GM18519 (cell line): Measurements from ENCODE around the gene RASL11B.

Source experiments
- ATAC-seq: cut with Tn5 transposase; IDR thresholded peaks from one replicate; pipeline ENCODE4 v1.9.1; 2021; ENCODE audit warnings: mild to moderate bottlenecking, moderate library complexity; ENCODE audit not compliant: unreplicated experiment, low FRiP score

RASL11B gene

DNA sequence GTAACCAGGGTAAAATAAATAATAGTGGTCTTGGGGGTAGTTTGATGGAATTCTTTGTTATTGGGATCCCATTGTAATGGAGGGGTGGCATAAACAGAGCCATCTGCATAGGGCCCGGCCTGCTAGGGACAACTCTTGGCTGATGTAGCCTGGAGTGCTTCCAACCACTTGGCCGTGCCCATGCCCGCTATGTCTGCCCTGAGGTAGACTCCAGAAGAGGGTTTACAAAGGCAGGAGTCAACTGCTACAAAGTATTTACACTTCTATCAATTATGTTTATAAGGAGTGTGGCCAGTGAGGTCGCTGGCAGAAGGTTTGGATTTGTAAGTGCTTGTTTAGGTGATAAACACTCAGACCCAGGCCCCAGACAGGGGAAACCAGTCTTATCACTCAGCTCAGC is 8.1 kb downstream of the RASL11B start:
- ATAC-seq, result no peak

DNA sequence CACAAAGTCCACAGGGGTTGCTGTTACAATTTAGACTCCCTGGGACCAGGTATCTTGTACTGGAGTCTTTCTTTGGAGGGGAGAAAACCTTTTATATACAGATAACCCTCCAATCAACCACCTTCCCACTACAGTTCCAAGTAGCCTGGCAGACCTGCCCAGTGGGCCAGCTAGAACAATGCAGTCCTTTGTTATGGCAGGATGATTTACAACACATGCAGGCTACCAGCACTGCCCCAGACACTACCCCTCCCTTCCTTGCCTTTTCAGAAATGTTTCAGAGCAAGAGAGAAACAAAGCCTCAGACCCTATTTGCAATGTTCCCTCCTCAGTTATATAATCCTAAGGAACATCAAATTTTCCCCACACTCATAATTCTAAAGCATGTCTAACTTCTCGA is 11.1 kb downstream of the RASL11B start:
- no peak for ATAC-seq

DNA sequence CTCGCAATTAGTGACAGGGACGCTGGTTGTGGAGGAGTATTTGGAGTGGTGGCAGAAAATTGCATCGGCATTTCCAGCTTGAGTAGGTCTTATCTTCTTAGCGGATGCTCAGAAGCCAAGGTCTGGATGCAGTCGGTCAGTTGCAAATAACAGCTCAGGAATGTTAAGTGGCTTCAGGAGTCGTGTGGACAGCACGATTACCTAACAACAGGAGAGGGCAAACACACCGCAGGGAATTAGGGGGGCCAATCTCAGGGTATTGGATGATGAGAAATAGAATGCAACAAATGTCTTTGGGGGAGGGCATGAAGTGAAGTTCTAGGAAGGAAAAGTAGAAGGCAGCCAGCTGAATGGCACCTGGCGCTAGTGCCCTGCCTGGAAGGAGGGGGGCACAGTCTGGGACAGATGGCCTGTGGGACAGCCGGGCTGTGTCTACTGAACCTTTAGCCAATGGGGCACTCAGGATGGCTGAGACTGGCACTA is 11.8 kb downstream of the RASL11B start:
- ATAC-seq, result no peak

DNA sequence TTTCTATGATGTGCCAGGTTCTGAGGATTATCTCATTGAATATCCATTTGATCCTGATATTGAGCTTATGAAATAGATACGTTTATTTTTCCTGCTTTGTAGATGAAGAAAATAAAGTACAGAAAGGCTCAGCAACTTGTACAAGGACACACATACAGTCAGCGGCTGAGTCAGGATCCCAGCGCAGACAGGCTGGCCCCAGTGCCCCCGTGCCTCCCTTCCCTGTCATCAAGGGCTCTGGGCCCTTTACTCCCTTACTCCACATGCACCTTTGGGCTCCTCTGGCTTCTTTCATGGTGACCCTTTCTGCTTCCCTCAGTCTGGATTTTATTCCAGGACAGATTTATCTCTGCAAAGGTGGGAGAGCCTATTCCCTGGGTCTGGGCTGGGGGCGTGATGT is 12.8 kb downstream of the RASL11B start:
- ATAC-seq, result no peak

DNA sequence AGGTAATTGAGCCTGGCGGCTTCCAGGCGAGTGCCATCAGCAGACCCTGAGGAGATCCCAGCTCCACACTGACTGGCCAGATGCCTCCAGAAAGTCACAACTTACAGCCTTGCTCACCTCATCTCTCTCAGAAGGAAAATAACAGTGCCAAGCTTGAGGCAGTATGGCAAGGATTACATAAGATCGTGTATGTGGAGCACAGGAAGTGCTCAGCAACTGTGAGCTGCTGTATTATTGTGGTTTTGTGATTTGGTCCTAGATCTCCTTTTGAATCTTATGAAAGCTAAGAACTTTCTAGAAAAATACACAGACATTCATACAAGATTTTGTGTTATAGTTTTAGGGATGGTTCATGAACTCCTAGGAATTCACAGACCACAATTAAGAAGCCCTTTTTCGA is 14.0 kb downstream of the RASL11B start:
- ATAC-seq, result no peak

DNA sequence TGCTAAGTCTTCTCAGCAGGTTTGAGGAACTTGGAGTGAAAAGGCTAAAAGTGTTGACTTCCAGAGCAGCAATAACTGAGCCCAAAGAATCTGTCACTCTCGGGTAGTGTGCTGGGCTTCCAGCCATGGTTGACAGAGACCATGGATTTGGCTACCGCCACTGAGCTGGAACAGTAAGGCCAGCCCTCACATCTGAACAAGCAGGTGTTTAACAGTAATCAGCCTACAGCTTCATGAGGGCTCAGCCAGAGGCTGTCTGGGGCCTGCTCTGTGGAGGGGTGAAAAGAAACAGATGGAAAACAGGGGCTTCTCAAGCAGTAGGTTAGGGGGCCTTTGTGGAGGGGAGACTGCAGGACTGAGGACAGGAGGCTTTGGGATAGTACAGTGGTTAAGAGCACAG is 14.9 kb downstream of the RASL11B start:
- no peak for ATAC-seq

DNA sequence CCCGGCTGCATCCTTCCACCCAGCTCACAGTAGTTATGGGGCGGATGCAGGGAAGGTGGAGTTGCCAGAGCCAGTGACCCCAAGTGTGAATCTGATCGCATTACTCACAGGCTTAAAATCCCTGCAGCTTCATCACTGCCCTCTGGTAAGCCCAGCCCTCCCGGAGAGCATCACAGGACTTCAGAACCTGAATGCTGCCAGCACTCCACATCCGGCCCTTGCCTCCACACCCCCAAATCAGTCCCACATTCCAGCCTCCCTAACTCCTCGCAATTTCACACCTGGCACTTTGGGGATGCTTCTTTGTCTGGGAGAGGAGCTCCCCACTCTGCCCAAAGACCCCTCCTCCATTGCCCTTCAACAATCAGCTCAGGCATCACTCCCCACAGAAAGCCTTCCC is 15.6 kb downstream of the RASL11B start:
- ATAC-seq, result no peak

DNA sequence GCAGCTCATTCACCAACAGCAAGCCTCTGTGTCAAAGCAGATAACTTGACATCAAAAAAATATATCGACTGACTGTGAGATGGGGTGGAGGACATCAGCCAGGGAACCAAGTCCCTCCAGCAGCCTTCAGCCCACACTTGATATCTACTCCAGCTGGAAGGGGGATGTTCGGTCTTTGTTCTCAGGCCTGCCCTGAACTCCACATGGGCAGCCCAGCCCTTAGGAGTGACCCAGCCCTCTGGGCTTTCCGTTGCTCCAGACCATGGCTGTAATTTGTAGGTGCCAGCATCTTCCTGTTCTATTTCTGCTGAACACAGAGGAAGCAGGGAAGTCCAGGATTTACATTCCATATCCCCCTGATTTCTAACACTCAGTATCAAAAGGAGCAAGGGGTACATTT is 17.4 kb downstream of the RASL11B start:
- no peak for ATAC-seq

DNA sequence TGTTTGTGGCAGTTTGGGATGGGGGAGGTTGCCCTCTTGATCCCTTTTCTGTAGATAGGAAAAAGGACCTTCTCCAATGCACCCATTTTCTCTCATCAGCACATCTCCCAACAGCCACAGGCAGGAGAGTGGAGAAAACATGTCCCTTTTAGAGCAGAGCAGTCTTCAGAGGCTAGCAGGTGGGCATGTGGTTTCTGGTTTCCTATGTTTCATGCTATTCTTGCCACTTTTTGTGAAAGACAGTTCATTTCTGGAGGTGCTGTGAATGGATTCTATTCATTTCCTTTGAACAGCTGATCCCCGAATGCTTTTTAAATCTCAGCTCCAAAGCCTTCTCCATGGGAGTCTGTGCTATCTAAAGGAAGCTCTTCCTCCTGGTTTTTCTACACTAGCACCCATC is 18.9 kb downstream of the RASL11B start:
- no peak for ATAC-seq

DNA sequence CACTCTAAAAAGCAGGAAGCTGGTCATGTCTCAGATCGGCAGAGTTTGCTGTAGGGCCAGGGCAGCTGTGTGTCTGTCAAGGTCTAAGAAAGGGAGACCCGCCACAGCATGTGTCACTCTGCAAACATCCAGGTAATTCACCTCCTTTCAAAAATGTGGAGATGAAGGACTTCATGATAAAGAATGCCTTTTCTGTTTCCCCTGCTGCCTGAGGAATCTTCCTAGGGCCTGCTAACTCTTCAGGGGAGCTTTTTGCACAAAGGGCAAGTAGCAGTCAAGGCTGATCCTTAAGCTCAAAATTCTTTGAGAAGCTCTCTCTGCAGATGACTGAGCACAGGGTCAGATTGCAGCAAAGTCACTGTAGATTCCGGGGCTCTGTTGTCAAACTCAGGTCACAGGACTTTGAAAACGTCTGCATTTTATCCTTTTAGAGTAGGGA is 21.1 kb downstream of the RASL11B start:
- no peak for ATAC-seq

DNA sequence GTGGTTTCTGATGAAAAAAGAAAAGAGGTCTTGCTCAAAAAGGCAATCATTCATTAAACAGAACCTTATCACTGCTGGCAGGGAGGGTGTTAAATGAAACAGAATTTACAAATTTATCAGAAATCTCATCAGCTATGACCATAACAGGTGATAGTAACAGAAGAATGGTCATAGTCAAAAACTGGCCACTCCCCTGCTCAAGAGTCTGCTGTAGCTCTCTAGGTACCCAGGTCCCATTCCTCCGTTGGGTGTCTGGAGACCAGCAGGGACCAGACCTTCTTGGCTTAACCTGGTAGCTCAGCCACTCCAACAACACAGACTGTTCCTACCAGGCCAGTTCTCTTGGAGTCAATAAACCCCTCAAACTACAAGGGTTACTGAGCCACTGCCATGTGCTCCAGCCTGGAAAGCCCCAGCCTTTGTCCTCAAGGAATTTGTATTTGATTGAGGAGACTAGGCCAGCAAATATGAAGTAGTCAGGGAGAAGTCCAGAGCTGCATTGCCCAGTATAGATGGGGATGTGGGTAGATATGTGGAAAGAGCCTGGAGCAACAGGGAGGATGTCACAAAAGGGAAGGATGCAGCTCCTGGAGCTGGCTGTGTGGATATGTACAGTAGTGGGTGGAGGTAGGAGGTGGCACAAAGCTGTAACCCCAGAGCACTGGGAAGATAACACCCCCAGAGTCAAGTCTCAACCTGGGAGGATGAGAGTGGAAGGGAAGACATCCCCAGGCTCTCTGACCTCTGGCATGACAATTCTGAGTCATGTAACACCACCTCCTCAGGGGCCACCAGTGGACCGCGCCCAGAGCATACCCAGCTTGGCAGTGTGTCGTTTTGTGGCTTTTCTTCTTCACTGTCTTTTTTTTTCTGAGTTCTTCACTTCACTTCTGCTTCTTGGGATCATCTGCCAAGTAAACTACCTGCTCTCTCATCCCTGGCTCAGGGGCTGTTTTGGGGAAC is 21.9 kb downstream of the RASL11B start:
- ATAC-seq, result no peak

DNA sequence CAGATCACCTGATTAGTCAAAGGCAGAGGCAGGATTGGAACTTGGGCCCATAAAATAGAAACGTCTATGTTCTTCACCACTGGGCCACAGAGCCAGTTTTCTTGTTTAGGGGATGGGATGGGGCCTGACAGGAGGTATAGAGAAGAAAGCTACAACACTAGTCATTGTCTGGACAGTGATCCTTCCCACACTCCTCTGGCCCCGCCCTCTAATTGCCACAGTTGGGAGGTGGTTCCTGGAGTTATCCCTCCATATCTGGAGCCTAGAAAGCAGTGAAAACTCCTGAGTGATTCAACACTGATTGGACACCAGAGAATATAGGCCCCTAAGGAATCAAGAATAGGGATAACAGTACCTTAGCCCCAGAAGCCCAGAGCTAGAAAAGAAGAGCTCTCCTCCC is 22.9 kb downstream of the RASL11B start:
- no peak for ATAC-seq

DNA sequence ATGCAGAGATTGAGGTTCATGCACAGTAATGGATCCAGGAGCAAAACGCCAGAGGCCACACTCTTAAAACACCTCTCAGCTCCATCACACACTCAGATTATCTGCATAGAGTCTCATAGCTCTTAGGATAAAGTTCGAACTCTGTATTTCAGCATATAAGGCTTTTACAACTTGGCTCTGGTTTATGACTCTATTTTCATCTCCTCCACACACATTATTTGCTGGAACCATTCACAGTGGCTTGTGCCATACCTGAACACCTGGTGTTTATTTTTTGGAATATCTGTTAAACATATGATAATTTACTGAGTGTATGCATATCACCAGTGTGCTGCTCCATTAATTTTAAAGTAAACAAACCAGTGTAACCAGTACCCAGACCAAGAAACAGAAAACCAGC is 27.2 kb downstream of the RASL11B start:
- no peak for ATAC-seq

DNA sequence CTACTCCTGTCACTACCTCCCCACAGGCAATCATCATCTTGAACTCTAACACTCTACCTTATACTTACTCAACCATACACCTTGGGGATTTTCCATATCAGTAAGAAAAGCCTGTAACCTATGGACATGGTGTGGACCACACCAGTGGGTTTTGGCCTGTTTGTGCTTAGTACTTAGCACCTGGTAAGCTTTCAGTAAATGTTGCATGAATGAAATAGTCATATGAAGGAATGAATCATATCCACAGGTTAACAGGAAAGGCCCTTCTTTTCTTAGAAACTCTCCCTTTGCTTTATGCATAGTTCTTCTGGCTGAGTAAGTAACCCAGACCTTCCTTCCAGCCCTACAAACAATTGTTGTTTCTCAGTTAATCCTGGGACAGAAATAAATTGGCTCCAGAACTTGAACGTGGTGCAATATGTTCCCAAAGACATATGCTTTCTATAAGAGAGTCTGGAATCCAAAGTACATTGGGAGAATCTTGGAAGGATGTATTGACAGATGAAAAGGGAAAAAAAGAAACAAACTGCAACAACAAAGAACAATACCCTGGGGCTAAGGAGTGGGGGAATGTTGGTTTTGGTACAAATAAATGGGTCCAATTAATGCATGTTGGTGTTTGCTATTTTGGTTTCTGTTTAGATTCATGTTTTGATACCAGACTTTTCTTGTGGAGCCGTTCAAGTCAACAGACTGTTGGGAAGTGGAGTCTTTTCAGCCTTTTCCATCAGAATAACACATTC is 27.8 kb downstream of the RASL11B start:
- no peak for ATAC-seq

DNA sequence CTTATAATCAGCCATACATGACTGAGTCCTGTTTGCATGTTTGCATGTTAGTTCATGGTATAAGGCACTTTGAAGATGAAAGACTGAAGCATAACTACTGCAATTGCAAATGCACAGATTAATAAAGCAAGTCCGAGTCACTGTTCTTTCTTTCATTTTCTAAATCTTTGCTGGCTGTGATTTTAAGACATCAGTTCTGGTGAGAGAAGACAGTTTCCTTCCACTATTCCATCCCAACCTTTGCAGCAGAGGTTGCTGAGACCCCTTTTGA is 28.3 kb downstream of the RASL11B start:
- ATAC-seq, result no peak

DNA sequence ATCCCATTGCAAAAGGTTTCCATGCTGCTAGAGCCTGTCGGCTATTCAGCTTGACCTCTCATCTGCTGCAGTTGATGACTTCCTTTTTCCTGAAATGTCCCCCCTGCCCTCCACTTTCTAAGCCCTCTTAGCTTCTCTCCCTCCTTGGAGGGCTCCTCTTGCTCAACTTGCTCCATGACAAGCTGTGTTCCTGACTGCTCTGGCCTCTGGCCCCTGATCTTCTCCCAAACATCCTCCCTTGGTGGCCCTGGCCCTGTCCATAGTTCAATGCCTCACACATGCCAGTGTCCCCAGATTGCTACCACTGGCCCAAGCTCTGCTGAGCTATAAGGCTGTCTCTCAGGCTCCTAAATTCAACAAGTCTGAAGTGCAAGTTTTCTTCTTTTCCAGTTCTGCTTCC is 29.6 kb downstream of the RASL11B start:
- no peak for ATAC-seq

DNA sequence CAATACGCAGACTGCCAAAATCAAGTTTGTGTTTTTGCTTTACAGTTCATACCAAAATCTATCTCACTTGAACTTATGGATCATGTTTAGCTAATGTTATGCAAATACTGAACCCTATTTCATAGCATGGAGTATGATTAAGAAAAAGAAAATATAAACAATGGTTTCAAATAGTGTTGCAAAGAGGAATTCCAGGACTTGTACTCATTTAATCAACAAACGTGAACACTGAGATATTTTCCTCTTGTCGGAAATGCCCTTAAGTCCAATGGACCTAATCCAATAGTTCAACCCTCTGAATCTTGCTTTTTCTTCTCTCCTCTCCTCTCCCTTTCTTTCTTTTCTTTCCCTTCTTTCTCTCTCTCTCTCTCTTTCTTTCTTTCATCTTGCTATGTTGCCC is 30.8 kb downstream of the RASL11B start:
- no peak for ATAC-seq

DNA sequence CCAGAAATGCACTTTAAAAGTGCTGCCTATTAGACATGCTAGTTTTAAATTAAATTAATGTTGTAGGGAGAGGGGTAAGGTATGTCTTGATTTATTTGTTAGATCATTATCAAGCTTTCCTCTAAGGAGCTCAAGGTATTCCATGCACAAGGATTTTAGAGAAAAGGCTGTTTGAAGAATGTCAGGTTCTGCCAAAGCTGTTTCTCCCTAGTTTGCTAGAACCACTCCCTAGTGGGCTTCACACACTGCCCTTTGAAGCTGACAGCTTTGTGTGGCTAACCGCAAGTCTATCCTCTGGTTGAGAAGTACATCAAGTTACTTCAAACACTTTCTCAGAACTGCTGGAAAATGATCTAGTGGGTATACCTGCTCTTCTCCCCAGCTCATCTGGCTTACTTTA is 32.3 kb downstream of the RASL11B start:
- no peak for ATAC-seq

DNA sequence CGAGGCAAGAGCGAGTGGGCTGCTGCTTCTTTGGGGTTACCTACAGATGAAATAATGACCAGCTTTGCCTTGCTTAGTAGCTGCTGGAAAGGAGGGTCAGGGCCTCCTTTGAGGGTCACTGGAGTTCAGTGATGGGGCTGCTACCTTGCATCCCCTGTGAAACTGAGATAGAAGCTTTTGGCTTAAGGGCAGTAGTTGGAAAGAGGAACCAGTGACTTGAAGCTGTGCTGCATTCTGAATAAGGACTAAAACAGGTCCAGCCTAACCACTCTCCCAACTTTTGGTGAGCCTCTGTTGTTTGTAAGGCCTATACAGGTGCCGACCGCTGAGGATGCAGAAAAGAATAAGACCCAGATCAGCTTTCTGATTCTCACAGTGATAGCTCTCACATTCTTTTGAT is 41.2 kb downstream of the RASL11B start:
- no peak for ATAC-seq

DNA sequence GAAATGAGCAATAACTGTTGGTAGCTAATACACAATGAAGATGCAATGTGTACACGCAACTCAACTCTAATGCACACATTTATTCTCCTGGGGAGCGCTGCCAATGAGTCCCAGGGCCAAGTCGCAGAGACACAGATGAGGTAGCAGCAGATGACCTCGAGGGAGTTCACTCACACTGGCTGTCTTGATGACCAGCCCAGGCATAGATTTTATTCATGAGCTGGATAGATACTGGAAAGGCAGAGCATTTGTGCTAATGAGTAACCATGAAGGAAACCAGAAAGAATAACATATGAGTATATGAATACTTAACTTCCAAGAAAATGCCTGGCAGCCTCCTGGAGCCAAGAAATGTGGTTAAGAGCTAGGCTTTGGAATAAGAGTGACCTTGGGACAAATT is 42.3 kb downstream of the RASL11B start:
- no peak for ATAC-seq

DNA sequence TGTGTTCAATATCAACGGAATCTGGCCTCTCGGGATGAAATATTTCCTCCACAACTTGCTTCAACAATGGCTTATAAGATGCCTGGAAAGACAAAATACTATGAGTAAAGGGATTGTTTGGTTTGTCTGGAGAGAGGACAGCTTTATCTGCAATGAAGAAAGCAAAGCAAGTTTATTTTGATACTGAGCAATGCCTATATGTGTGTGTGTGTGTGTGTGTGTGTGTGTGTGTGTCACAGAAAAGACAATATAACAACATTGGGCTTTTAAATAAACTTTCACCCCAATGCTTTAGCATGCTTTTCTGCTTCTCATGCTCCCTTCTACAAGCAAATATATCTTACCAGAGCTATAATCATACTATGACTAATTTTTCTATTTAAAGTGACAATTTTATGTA is 45.4 kb downstream of the RASL11B start:
- no peak for ATAC-seq

DNA sequence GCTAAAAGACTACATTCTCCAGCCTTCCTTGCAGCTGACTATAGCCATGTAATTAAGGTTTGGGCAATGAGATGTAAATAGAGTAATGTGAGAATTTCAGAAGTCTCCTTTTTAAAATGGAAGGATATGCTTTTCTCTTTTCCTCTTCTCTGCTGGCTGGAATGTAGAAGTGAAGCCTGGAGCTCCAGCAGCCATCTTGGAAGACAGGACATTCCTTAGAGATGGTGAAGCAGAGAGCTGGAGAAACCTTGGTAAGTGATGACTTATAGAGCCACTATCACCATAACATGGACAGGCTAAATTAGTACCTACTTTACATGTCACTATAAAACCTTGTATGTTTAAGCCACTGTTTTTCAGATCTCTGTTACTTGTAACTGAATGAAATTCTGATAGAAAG is 48.0 kb downstream of the RASL11B start:
- no peak for ATAC-seq
